Hypothalamus (tissue), 51 donors: ENCODE data around the gene COL5A3.
A peak's percentile ranks its signal among the peaks of the same experiment; 100 is the strongest.
"Not testable (repeated sequence)": the region's sequence is repeated elsewhere in the genome, so short reads cannot be mapped to it uniquely, and the experiment has no call there.

Source experiments
- DNase-seq, 51 donors: peaks; one replicate each; lab custom pipeline; 2025; lab: John Stamatoyannopoulos, UW

COL5A3 gene

GRCh38 chr19:9940778-9941177, 69.5 kb downstream of the COL5A3 start:
- no peak for DNase-seq

- DNase-seq, result no peak
Measured at GRCh38 chr19:9939301-9939913, 70.9 kb downstream of the COL5A3 start.

- DNase-seq, result peak in 7 of 51 donors; percentile 6 to 9 (median 7)
Measured at GRCh38 chr19:9937001-9937411, 73.3 kb downstream of the COL5A3 start.

- DNase-seq, result peak in 29 of 51 donors; percentile 5 to 63 (median 27)
Measured at GRCh38 chr19:9936326-9937000, 73.8 kb downstream of the COL5A3 start, which contains the start of gene OLFM2. TSS of gene OLFM2 (minus strand) at chr19:9936515. CDS start at chr19:9936366, 149 bp downstream.

GRCh38 chr19:9935506-9936325, 74.6 kb downstream of the COL5A3 start:
- DNase-seq, result peak in 4 of 51 donors; percentile 4 to 31 (median 21)

- DNase-seq, result peak in 47 of 51 donors; percentile 9 to 85 (median 65)
Measured at GRCh38 chr19:9934132-9934950, 76.0 kb downstream of the COL5A3 start.

GRCh38 chr19:9932835-9933234, 77.5 kb downstream of the COL5A3 start:
- no peak for DNase-seq

GRCh38 chr19:9931629-9932028, 78.7 kb downstream of the COL5A3 start:
- DNase-seq, result no peak

GRCh38 chr19:9923440-9923839, 86.9 kb downstream of the COL5A3 start:
- DNase-seq, result no peak

- DNase-seq, result not testable (repeated sequence)
Measured at GRCh38 chr19:9922782-9923379, 87.4 kb downstream of the COL5A3 start.

- DNase-seq, result peak in 10 of 51 donors; percentile 2 to 22 (median 6)
Measured at GRCh38 chr19:9917321-9917720, 93.0 kb downstream of the COL5A3 start.

- DNase-seq, result no peak
Measured at GRCh38 chr19:9916719-9917118, 93.6 kb downstream of the COL5A3 start.

- DNase-seq, result peak in 34 of 51 donors; percentile 3 to 69 (median 37)
Measured at GRCh38 chr19:9914315-9915207, 95.7 kb downstream of the COL5A3 start.

GRCh38 chr19:9914001-9914314, 96.3 kb downstream of the COL5A3 start:
- DNase-seq, result no peak

GRCh38 chr19:9913237-9914000, 96.9 kb downstream of the COL5A3 start:
- peak in 13 of 51 donors; percentile 4 to 66 (median 23) for DNase-seq

GRCh38 chr19:9912551-9913236, 97.6 kb downstream of the COL5A3 start:
- DNase-seq, result no peak

- DNase-seq, result no peak
Measured at GRCh38 chr19:9911524-9912185, 98.6 kb downstream of the COL5A3 start.
